Mesodermal cell (in vitro differentiated cells): ENCODE data around the gene MSH3.
"Not testable (repeated sequence)": the region's sequence is repeated elsewhere in the genome, so short reads cannot be mapped to it uniquely, and the experiment has no call there.

Source experiments
- H3K27ac ChIP-seq: 2 replicates; pipeline ENCODE4 v1.7.0; 2013; ENCODE audit warnings: mild to moderate bottlenecking, low read depth, low read length, moderate library complexity; ENCODE audit not compliant: severe bottlenecking
- H3K36me3 ChIP-seq: 2 replicates; pipeline ENCODE4 v1.7.1; 2013; ENCODE audit warnings: mild to moderate bottlenecking, low read length, moderate library complexity; ENCODE audit not compliant: control insufficient read depth, insufficient read depth
- H3K4me1 ChIP-seq: one replicate; pipeline ENCODE4 v1.7.1; 2013; ENCODE audit warnings: mild to moderate bottlenecking, low read length; ENCODE audit not compliant: insufficient read depth, control insufficient read depth, poor library complexity, severe bottlenecking
- H3K4me3 ChIP-seq: 2 replicates; pipeline ENCODE4 v1.7.0; 2013; ENCODE audit warnings: low read length, control low read depth, mild to moderate bottlenecking; ENCODE audit not compliant: insufficient read depth, poor library complexity, severe bottlenecking; ENCODE audit errors: extremely low read depth
- H3K9me3 ChIP-seq: 2 replicates; pipeline ENCODE4 v1.7.1; 2013; ENCODE audit warnings: mild to moderate bottlenecking, low read length, moderate library complexity; ENCODE audit not compliant: control insufficient read depth
- WGBS, 2 experiments: methylation state at CpG; one replicate each; pipeline ENCODE4 v1.1.5; 2013; ENCODE audit warnings: missing lambda C conversion rate in 2 of 2; ENCODE audit not compliant: insufficient coverage in 2 of 2; 5-methylcytosine and 5-hydroxymethylcytosine counted together

MSH3 gene

GRCh38 chr5:80763211-80763610, 108.8 kb downstream of the MSH3 start:
- Histone ChIP-seq H3K4me3 (no peak overlapping the region), H3K36me3 (peaks cover 7% of the 10 kb centered on the region), H3K4me1 (no peaks in the 10 kb centered on the region), H3K27ac (no peak overlapping the region), H3K9me3 (no peaks in the 10 kb centered on the region)
- 97 to 100% methylated on average over 2 to 3 of the region's 3 CpGs for WGBS, 2 experiments

DNA sequence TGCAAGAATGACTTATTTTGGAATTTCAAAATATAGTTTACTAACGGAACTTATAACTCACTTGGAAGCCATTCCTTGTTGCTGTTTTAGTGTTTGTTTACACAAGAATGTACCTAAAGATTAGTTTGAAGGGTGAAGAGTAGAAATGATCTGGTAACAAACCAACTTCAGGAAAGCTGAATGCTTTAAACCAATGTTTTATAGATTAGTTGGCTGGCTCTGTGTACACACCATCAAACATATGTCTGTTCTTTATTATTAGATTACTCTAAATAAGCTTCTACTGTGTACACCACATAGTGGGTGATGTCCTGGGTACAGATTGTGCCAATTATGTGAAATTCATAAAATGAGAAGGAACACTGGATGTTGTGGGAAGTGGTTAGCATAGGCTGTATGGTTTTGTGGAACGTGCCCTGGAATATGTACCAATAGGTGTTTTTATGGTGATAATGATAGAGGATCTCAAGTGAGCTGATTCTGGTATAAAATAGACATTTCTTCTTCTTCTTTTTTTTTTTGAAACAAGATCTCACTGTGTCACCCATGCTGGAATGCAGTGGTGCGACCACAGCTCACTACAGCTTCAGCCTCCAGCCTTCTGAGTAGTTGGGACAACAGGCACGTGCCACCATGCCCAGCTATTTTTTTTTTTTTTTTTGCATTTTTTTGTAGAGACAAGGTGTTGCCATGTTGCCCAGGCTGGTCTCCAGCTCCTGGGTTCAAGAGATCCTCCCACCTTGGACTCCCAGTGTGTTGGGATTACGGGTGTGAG, 109.6 kb downstream of the MSH3 start:
- WGBS, 2 experiments: 70 to 100% methylated on average over 2 to 3 of the region's 5 CpGs
- Histone ChIP-seq H3K4me1 (no peaks in the 10 kb centered on the region), H3K27ac (no peak overlapping the region), H3K9me3 (no peaks in the 10 kb centered on the region), H3K4me3 (no peak overlapping the region), H3K36me3 (peaks cover 7% of the 10 kb centered on the region)

DNA sequence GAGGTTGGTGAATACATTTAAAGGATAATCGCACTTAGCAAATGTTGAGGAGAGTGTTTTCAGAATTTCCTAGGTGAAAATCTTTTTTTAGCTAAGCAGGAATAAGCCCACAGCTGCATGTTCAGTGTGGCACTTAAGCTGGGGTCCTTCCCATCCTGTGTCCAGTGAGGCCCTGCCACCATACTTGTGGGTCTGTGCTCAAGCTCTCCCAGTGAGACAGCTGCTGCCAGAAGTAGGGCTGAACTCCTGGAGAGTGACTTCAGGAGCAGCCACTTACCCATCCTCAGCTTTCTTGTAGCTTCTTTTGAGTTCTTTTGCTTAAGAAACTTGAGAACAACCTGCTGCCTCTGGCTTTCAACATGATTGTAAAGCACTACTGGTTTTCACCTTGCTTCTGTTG, 110.3 kb downstream of the MSH3 start:
- Histone ChIP-seq H3K27ac (no peak overlapping the region), H3K9me3 (no peaks in the 10 kb centered on the region), H3K4me3 (no peak overlapping the region), H3K36me3 (peaks cover 7% of the 10 kb centered on the region), H3K4me1 (no peaks in the 10 kb centered on the region)
- 83 to 100% methylated on average over 1 of the region's 1 CpG for WGBS, 2 experiments

DNA sequence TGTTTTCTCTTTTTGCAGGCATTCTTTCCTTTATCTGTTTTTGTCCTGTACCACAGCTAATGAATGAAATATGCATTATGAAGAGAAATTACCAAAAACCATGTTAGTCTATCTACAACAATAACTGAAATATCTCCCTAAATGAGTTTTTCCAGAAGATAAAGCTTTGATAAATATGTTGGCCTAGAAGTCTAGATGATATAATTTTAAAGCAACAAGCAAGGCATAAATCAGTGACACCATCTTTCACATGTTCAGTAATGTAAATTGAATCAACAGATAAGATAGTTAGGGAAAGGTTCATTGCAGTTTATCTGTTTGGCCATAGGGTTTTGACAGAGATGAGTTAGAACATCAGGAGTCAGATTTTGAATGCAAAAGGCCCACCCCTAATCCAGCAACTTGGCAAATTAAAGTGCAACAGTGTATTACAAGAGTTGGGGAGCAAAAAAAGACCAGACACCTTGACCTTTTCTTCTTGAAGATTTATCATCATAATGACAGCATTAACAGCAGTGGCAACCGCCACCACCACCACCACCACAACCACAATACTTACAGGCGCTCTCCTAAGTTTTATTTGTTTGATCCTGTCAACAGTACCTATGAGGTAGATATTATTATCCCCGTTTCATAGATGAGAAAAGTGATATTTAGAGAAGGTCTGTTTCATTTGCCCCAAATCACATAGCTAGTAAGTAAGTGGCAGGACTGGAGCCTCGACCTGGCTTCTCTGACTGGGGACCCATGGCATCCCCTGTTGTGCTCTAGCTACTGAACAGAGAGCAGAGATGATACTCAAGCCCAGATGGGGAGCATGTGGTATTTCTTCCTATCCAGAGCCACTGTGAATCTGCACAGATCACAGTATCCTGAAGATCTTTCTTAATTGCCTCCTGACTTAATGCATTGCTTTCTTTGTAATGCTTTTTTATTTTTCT, 123.2 kb downstream of the MSH3 start:
- no peaks in the 10 kb centered on the region for H3K9me3 ChIP-seq
- peaks cover 4% of the 10 kb centered on the region for H3K36me3 ChIP-seq
- WGBS, 2 experiments: 80 to 88% methylated on average over 1 of the region's 4 CpGs
- no peak overlapping the region for H3K27ac ChIP-seq
- no peak overlapping the region for H3K4me3 ChIP-seq
- no peaks in the 10 kb centered on the region for H3K4me1 ChIP-seq

DNA sequence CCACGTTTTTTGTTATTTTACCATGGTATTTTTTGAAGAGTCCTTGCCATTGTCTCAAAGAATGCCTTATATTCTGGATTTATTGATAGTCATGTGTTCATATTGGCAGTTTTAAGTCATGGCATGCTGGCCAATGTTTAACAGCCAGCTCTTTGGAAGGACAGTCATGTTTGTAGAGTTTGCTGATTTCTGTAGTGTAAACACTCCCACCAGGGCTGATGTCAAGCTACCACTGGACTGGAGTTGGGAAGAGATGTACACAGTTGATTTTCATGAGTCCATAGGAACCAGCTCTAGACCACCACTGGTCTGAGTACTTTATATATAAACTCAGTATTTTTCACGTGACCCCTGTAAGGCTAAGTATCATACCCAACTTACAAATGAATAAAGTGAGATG, 125.6 kb downstream of the MSH3 start:
- Histone ChIP-seq H3K36me3 (peaks cover 7% of the 10 kb centered on the region), H3K9me3 (no peaks in the 10 kb centered on the region), H3K4me3 (no peak overlapping the region), H3K27ac (no peak overlapping the region), H3K4me1 (no peaks in the 10 kb centered on the region)
- 100% methylated on average over 1 of the region's 2 CpGs; no CpG with 5 or more reads in 1 of the 2 experiments for WGBS, 2 experiments

GRCh38 chr5:80780761-80781285, 126.4 kb downstream of the MSH3 start:
- Histone ChIP-seq H3K4me3 (no peak overlapping the region), H3K27ac (no peak overlapping the region), H3K9me3 (no peaks in the 10 kb centered on the region), H3K36me3 (peaks cover 7% of the 10 kb centered on the region), H3K4me1 (no peaks in the 10 kb centered on the region)
- WGBS, 2 experiments: 83 to 86% methylated on average over 4 to 6 of the region's 8 CpGs

DNA sequence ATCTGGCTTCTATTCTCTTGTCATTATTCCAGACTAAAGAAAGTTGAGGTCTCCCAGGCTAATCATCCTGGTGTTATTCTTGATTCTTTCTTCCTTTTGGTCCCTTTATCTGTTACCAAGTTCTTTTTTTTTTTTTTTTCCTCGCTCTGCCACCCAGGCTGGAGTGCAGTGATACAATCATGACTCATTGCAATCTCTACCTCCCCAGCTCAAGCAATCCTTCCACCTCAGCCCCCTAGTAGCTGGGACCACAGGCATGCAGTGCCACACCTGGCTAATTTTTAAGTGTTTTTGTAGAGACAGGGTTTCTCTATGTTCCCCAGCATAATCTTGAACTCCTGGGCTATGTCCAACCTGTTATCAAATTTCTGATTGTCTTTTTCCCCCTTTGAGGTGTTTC, 126.9 kb downstream of the MSH3 start:
- H3K36me3 ChIP-seq: peaks cover 7% of the 10 kb centered on the region
- no CpG with 5 or more reads among the region's 1 CpG for WGBS, 2 experiments

GRCh38 chr5:80782626-80783025, 128.2 kb downstream of the MSH3 start:
- Histone ChIP-seq H3K36me3 (peaks cover 7% of the 10 kb centered on the region), H3K4me1 (no peaks in the 10 kb centered on the region), H3K27ac (no peak overlapping the region), H3K9me3 (no peaks in the 10 kb centered on the region), H3K4me3 (no peak overlapping the region)

More for the DNA sequence above, 126.9 kb downstream of the MSH3 start:
- no peak overlapping the region for H3K27ac ChIP-seq
- H3K4me3 ChIP-seq: no peak overlapping the region
- H3K4me1 ChIP-seq: no peaks in the 10 kb centered on the region
- H3K9me3 ChIP-seq: no peaks in the 10 kb centered on the region

GRCh38 chr5:80783751-80784150, 129.3 kb downstream of the MSH3 start:
- not testable (repeated sequence) for H3K27ac ChIP-seq, H3K36me3 ChIP-seq, H3K9me3 ChIP-seq, H3K4me3 ChIP-seq, H3K4me1 ChIP-seq
- WGBS, 2 experiments: 94 to 98% methylated on average over 4 to 6 of the region's 8 CpGs

GRCh38 chr5:80784451-80784850, 130.0 kb downstream of the MSH3 start:
- no CpG with 5 or more reads among the region's 4 CpGs for WGBS, 2 experiments
- no peak overlapping the region for H3K4me3 ChIP-seq

More at GRCh38 chr5:80784451-80784850, 130.0 kb downstream of the MSH3 start:
- Histone ChIP-seq H3K4me1 (no peaks in the 10 kb centered on the region), H3K36me3 (peaks cover 7% of the 10 kb centered on the region), H3K9me3 (no peaks in the 10 kb centered on the region), H3K27ac (no peak overlapping the region)
